Measurements from ENCODE around the gene UBE2J2. TPM values are rescaled to one million over a fixed set of nuclear protein-coding genes. Genes with fewer than 3 reads are reported as not detected.

Gene UBE2J2
- total RNA-seq, 4 donors from 2014 or later: 33.0 to 58.4 (median 36.2) TPM

DNA sequence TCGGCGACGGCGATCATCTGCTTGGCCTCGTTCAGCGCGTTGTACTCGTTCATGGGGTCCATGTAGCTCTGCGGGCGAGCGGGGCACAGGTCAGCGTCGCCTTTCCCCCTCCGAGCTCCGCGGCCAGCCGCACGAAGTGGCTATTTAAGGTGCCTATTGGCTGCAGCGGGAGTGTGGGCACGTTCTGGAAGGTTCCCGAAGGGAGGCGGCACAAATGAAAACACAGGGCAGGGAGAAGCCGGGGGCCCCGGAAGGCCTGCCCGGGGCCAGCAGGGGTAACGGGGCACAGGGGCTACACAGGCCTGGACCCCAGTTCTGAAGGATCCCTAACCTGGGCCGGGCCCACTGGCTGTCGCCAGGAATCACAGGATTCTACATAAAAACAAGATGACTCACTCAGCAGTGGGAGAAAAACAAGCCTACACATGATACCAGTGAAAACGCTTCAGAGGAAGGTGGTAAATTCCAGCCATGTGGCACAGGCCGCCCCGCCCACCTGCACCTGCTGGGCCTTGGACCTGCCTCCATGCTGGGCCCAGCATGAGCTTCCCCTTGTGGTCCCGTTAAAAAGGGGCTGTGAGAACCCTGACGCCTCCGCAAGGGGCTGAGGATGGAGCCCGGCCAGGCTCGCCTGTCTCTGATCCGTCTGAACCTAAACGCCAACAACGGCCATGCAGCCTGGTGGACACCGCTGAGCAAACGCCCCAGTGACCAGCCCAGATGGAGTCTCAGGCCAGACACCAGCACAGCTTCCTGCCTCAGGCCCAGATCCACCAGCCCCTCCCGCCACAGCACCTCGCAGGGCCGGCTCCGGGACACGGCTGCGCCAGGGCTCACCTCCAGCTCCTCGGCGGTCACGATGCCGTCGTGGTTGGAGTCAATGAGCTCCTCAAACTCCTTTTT lies 55.8 kb downstream of the UBE2J2 start:
- DNase-seq: no peak
- intact Hi-C loops (cut with DNase I): no loop called here
- TF ChIP-seq, protein P1, sequence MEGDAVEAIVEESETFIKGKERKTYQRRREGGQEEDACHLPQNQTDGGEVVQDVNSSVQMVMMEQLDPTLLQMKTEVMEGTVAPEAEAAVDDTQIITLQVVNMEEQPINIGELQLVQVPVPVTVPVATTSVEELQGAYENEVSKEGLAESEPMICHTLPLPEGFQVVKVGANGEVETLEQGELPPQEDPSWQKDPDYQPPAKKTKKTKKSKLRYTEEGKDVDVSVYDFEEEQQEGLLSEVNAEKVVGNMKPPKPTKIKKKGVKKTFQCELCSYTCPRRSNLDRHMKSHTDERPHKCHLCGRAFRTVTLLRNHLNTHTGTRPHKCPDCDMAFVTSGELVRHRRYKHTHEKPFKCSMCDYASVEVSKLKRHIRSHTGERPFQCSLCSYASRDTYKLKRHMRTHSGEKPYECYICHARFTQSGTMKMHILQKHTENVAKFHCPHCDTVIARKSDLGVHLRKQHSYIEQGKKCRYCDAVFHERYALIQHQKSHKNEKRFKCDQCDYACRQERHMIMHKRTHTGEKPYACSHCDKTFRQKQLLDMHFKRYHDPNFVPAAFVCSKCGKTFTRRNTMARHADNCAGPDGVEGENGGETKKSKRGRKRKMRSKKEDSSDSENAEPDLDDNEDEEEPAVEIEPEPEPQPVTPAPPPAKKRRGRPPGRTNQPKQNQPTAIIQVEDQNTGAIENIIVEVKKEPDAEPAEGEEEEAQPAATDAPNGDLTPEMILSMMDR (IDR thresholded peaks at IDR 0.05): no peak
- no peak for TF ChIP-seq POLR2A (IDR thresholded peaks at IDR 0.05)
- Histone ChIP-seq H3K4me1 (no peaks in the 10 kb centered on the region), H3K27me3 (no peaks in the 10 kb centered on the region), H3K36me3 (peaks cover 44 to 53% of the 10 kb centered on the region in 2 donors), H3K4me3 (replicated peaks in 1 of 3) (no peak overlapping the region), H3K27ac (no peak overlapping the region), H3K9me3 (no peaks in the 10 kb centered on the region)
- whole genome bisulfite sequencing, 2 donors: 94 to 97% methylated on average over 44 to 52 of the region's 52 CpGs

DNA sequence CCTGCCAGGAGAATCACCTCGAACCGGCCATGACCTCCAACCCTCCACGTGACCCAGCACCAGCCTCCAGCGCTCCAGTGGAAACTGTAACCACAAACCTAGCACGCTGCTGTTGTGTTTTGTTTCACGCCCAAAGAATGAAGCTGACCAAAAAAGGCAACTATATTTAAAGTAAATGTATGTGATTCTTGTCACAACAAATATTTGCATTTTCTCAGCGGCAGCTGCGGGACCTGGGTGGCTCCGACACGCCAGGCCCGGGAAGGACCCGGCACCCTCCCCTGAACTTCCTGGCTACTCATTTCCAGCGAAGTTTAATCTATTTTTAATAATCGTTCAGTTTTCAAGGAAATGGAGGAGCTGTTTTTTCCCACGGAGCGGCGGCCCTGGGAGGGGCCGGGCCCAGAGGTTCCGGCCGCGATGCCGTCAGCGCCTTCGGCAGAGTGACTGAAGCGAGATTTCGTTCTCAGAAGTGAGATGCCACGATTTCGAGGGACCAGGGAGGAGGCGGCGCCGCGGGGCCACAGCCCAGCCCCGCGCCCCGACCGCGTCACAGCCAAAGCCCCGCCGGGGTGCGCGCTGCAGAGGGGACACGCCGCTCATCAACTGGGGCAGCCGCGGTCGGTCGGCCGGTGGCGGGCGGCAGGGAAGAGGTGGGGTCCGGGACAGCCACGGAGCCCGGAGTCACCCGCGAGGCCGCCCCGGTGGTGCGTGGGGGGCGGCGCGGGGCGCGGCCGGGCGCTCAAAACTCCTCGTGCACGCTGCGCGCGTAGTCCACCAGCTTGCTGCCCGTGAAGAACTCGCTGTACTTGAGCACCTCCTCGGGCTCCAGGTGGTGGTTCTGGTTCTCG lies 56.7 kb downstream of the UBE2J2 start:
- H3K36me3 ChIP-seq: peaks cover 36 to 44% of the 10 kb centered on the region in 2 donors
- intact Hi-C loops (cut with DNase I): no loop called here
- 91 to 93% methylated on average over 71 to 73 of the region's 74 CpGs for WGBS, 2 donors

DNA sequence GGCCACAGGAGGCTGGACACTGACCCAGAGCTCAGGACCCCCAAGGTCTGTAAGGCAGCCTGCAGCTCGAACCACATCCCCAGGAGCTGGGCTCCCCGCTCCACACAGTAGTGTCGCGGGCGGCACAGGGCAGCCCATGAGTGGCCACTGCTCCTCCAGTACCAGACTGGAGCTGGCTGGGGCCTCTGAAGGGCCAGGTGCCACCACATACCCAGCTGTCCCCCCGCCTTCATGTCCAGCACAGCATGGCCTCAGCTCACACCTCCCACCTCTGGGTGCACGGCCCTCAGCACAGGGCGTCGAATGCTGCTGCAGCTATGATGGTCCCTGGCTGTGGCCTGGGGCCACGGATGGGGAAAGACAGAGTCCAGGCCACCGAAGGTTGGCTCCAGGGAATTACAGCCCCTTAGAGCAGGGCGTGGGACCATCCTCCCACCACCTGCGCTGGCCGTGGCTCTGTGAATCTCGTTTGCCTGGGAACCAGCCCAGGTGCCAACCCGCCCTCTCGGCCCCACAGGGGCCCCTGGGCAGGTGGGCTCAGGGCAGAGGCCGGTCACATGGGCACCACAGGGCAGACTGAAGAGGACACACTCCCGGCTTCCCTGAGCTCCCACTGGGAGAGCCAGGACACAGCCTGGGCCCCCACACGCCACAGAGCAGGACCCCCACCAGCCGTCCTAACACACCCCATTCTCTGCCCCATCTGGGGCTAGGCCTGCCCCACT lies 57.6 kb downstream of the UBE2J2 start:
- no peaks in the 10 kb centered on the region for H3K9me3 ChIP-seq
- WGBS, 2 donors: 89 to 97% methylated on average over 5 to 6 of the region's 21 CpGs
- TF ChIP-seq, protein P1 (IDR thresholded peaks at IDR 0.05): no peak
- TF ChIP-seq POLR2A (IDR thresholded peaks at IDR 0.05): no peak
- no peak overlapping the region for H3K27ac ChIP-seq
- H3K4me1 ChIP-seq: no peaks in the 10 kb centered on the region
- no peaks in the 10 kb centered on the region for H3K27me3 ChIP-seq
- DNase-seq: no peak
- peaks cover 26 to 36% of the 10 kb centered on the region in 2 donors for H3K36me3 ChIP-seq
- H3K4me3 ChIP-seq (replicated peaks in 1 of 3): no peak overlapping the region
- intact Hi-C loops (cut with DNase I): no loop called here

More for the DNA sequence above, 56.7 kb downstream of the UBE2J2 start:
- no peak overlapping the region for H3K4me3 ChIP-seq (replicated peaks in 1 of 3)
- TF ChIP-seq POLR2A (IDR thresholded peaks at IDR 0.05): no peak
- peak overlapping the region in 1 of 3 donors; percentile 2 for H3K27ac ChIP-seq
- H3K4me1 ChIP-seq: no peaks in the 10 kb centered on the region
- no peak for DNase-seq
- H3K27me3 ChIP-seq: no peaks in the 10 kb centered on the region
- no peaks in the 10 kb centered on the region for H3K9me3 ChIP-seq

DNA sequence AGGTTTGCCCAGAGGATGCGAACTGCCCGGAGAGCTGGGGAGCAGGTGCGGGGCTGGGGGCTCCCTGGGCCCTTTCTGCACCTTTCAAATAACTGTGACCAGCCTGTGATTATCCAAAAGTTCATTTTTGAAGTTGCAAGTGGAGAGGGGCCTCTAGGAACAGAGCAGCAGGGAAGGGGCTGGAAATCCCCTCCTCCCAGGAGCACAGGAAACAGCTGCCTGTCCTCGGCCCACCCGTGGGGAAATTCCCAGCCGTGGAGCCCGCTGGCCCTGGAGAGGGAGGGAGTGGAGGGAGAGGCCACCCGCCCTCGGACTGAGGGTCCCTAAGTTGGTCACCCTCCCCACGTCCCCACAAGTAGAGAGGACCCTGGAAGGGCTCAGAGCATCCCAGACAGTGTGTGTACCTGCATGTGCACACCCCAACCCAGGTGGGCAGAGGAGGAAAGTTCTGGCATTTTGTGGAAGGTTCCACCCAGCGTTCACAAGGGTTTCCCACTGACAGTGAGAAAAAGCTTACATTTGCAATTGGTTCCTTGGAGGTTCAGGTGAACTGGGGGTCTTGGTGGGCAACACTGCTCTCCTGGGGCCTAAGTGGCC lies 58.5 kb downstream of the UBE2J2 start:
- H3K27me3 ChIP-seq: no peaks in the 10 kb centered on the region
- no peak for DNase-seq
- H3K9me3 ChIP-seq: no peaks in the 10 kb centered on the region
- 52 to 58% methylated on average over 9 to 10 of the region's 11 CpGs for WGBS, 2 donors
- no peak for TF ChIP-seq POLR2A (IDR thresholded peaks at IDR 0.05)
- TF ChIP-seq, protein P1 (IDR thresholded peaks at IDR 0.05): no peak
- H3K36me3 ChIP-seq: peaks cover 25 to 28% of the 10 kb centered on the region in 2 donors
- H3K4me3 ChIP-seq (replicated peaks in 1 of 3): no peak overlapping the region
- H3K4me1 ChIP-seq: no peaks in the 10 kb centered on the region
- H3K27ac ChIP-seq: no peak overlapping the region
- intact Hi-C loops (cut with DNase I): no loop called here
